Muscle layer of colon (tissue), 2 donors: ENCODE results near the gene CASP2.

Experiments
- H3K27ac ChIP-seq: one replicate; pipeline ENCODE4 v1.7.0; 2013; ENCODE audit warnings: low read depth, mild to moderate bottlenecking, low read length, moderate library complexity
- H3K27me3 ChIP-seq, 2 donors: one replicate each; pipeline ENCODE4 v1.7.0; 2013; ENCODE audit warnings: low read length in 2 of 2, mild to moderate bottlenecking in 2 of 2; ENCODE audit not compliant: insufficient read depth in 2 of 2, control insufficient read depth in 1 of 2
- H3K36me3 ChIP-seq: one replicate; pipeline ENCODE4 v1.7.0; 2013; ENCODE audit warnings: mild to moderate bottlenecking, low read length; ENCODE audit not compliant: insufficient read depth
- H3K4me1 ChIP-seq: one replicate; pipeline ENCODE4 v1.7.0; 2013; ENCODE audit warnings: mild to moderate bottlenecking, low read length; ENCODE audit not compliant: insufficient read depth
- H3K4me3 ChIP-seq, 2 donors: one replicate each; pipeline ENCODE4 v1.7.0; 2013; ENCODE audit warnings: low read length in 2 of 2, low read depth in 1 of 2, mild to moderate bottlenecking in 1 of 2, moderate library complexity in 1 of 2
- H3K9ac ChIP-seq: one replicate; pipeline ENCODE4 v1.7.0; 2013; ENCODE audit warnings: low read length
- H3K9me3 ChIP-seq: one replicate; pipeline ENCODE4 v1.7.0; 2013; ENCODE audit warnings: mild to moderate bottlenecking, low read length
- donor health status: abdominal sarcoma.
- donor health status: Adenocarcinoma of cecum.

CASP2 gene

DNA sequence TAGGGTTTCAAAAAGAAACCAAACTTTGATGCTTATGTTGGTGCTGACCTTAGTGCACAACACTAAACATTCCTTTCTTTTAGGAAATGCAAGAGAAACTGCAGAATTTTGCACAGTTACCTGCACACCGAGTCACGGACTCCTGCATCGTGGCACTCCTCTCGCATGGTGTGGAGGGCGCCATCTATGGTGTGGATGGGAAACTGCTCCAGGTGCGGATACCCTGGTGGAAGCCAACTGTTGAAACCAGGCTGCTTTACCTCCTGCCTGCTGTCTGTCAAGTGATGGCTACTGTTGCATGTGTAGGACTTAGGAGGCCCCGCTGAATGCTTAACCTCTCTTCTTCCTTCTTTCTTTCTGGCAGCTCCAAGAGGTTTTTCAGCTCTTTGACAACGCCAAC lies 11.7 kb downstream of the CASP2 start:
- no peaks in the 10 kb centered on the region for H3K4me1 ChIP-seq
- H3K27ac ChIP-seq = no peak overlapping the region
- H3K4me3 ChIP-seq = no peak overlapping the region
- no peaks in the 10 kb centered on the region for H3K9me3 ChIP-seq
- H3K36me3 ChIP-seq = peaks cover 81% of the 10 kb centered on the region
- H3K9ac ChIP-seq = no peak overlapping the region
- no peaks in the 10 kb centered on the region for H3K27me3 ChIP-seq

DNA sequence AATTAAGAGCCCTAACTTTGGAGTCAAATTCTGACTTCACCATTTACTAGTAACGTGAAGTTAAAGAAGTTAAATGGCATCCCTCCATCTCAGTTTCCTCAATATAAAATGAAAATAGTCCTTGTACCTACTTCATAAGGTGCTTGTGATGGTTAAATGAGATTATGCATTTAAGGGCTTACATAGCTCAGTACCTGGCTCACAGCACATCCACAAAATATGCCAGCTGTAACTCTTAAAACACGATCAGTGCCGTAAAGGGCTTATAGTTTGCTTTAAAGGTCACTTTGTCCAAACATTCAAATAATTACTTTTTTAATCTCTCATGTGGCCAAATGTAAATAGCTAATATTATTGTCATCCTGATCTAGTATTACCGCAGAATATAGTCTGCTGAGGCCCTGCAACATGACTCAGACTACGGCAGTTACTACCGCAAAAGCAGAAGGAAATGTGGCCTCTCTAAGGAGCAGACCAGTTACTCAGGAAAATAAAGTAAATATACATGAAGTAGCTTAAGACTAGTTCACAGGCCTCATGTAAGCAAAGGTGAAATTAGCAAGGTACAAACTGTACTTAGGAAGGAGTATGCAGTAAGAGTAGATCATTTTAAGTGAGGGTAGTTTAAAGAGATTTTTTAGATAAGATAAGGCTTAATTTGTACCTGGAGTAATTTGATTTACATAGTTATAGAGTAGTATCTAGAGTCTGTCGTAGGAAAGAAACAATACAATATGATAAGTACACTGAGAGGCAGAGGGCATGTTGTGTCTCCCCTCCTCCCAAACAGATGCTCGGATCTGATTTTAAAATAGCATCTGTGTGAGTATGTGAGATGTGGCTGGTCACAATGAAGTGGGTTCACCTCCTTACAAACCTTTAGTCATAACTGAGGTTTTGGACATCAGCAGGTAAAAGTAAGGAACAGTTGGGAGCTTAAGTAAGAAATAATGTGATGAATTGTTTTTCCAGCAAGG lies 13.1 kb downstream of the CASP2 start:
- no peaks in the 10 kb centered on the region for H3K9me3 ChIP-seq
- peaks cover 81% of the 10 kb centered on the region for H3K36me3 ChIP-seq
- no peak overlapping the region for H3K4me3 ChIP-seq
- no peaks in the 10 kb centered on the region for H3K4me1 ChIP-seq
- H3K27me3 ChIP-seq = no peaks in the 10 kb centered on the region
- no peak overlapping the region for H3K9ac ChIP-seq
- H3K27ac ChIP-seq = no peak overlapping the region

DNA sequence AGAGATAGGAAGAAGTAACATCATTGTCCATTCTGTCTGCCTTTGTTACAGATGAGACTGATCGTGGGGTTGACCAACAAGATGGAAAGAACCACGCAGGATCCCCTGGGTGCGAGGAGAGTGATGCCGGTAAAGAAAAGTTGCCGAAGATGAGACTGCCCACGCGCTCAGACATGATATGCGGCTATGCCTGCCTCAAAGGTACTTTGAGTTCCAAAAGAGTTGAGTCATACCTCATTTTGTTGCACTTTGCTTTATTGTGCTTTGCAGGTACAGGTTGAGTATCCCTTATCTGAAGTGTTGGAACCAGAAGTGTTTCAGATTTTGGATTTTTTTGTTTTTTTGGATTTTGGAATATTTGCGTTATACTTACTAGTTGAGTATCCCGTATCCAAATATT lies 15.6 kb downstream of the CASP2 start:
- no peak overlapping the region for H3K4me3 ChIP-seq
- no peaks in the 10 kb centered on the region for H3K27me3 ChIP-seq
- no peaks in the 10 kb centered on the region for H3K4me1 ChIP-seq
- no peaks in the 10 kb centered on the region for H3K9me3 ChIP-seq
- H3K9ac ChIP-seq = no peak overlapping the region
- peaks cover 85% of the 10 kb centered on the region for H3K36me3 ChIP-seq
- H3K27ac ChIP-seq = no peak overlapping the region

- H3K27me3 ChIP-seq = no peaks in the 10 kb centered on the region
- H3K4me1 ChIP-seq = no peaks in the 10 kb centered on the region
- H3K4me3 ChIP-seq = no peak overlapping the region
- H3K9ac ChIP-seq = no peak overlapping the region
- H3K36me3 ChIP-seq = peaks cover 73% of the 10 kb centered on the region
- H3K27ac ChIP-seq = no peak overlapping the region
- H3K9me3 ChIP-seq = no peaks in the 10 kb centered on the region
These were observed 16.8 kb downstream of the CASP2 start for GRCh38 chr7:143304938-143305337.

- H3K4me1 ChIP-seq = no peaks in the 10 kb centered on the region
- no peak overlapping the region for H3K4me3 ChIP-seq
- no peak overlapping the region for H3K27ac ChIP-seq
- H3K9me3 ChIP-seq = no peaks in the 10 kb centered on the region
- no peaks in the 10 kb centered on the region for H3K27me3 ChIP-seq
- peaks cover 67% of the 10 kb centered on the region for H3K36me3 ChIP-seq
- H3K9ac ChIP-seq = no peak overlapping the region
These were observed 17.4 kb downstream of the CASP2 start for GRCh38 chr7:143305423-143306070.

DNA sequence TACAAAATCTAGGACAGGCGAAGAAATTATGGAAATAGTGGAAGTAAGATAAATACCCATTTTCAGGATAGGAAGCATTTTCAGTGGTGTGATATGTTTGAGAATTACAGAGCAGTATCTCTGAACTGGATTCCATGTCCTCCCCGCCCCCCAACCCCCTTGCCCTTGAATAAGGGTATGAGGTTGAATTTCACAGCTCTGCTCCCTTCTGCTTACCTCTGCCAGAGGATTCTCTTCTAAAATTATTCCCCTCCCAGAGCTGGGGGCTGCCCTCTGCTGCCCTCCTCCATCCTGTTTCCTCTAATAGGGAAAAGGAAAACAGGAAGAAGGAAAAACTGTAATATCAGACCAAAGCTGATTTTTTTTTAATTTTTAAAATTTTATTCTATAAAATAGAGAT lies 20.5 kb downstream of the CASP2 start:
- Histone ChIP-seq H3K9ac (no peak overlapping the region), H3K27ac (no peak overlapping the region), H3K27me3 (no peaks in the 10 kb centered on the region), H3K4me3 (no peak overlapping the region), H3K36me3 (peaks cover 41% of the 10 kb centered on the region), H3K4me1 (no peaks in the 10 kb centered on the region), H3K9me3 (no peaks in the 10 kb centered on the region)

DNA sequence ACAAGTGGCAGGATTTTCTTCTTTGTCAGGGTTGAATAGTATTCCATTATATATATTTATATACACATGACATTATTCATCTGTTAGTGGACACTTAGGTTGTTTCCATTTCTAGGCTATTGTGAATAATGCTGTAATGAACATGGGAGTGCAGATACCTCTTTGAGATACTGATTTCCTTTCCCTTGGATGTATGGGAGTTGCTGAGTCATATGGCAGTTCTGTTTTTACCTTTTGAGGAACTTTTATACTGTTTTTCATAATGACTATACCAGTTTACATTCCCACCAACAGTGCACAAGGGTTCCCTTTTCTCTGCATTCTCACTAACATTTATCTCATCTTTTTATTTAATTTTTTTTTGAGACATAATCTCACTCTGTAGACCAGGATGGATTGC lies 26.0 kb downstream of the CASP2 start:
- no peak overlapping the region for H3K9ac ChIP-seq

DNA sequence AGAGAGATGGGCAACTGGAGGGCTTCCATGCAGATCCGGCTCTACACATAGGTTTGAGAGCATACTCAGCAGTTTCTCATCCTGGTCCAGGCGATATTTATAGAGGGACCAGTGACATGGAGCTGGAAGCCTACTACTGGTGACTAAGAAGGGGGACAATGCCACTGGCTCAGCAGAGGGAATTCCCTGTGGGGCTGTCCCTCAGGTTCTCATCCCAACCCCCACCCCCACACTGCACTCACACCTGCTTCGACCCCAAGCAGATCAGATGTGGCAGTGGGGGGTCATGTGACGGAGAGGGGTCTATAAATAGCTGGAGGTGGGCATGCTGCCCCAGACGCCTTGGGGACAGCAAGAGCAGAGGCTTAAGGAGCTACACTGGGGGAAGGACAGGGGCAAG lies 27.6 kb downstream of the CASP2 start, which contains the start of gene CLCN1:
TSS of gene CLCN1 (plus strand) at position 336 of the 400 bp plus-strand sequence. CDS start 102 bp downstream, outside the sequence.
- no peaks in the 10 kb centered on the region for H3K27me3 ChIP-seq
- H3K36me3 ChIP-seq = no peaks in the 10 kb centered on the region
- H3K9ac ChIP-seq = no peak within 1 kb of the TSS
- H3K9me3 ChIP-seq = no peaks in the 10 kb centered on the region
- H3K4me3 ChIP-seq = no peak within 1 kb of the TSS
- H3K27ac ChIP-seq = no peak within 1 kb of the TSS
- no peaks in the 10 kb centered on the region for H3K4me1 ChIP-seq

More for the DNA sequence above, 26.0 kb downstream of the CASP2 start:
- H3K27ac ChIP-seq = no peak overlapping the region
- no peaks in the 10 kb centered on the region for H3K9me3 ChIP-seq
- H3K36me3 ChIP-seq = no peaks in the 10 kb centered on the region
- H3K4me1 ChIP-seq = no peaks in the 10 kb centered on the region
- H3K27me3 ChIP-seq = no peaks in the 10 kb centered on the region
- H3K4me3 ChIP-seq = no peak overlapping the region

- H3K27me3 ChIP-seq = no peaks in the 10 kb centered on the region
- no peak overlapping the region for H3K9ac ChIP-seq
- H3K36me3 ChIP-seq = no peaks in the 10 kb centered on the region
- H3K27ac ChIP-seq = no peak overlapping the region
- H3K4me1 ChIP-seq = no peaks in the 10 kb centered on the region
- H3K9me3 ChIP-seq = no peaks in the 10 kb centered on the region
- no peak overlapping the region for H3K4me3 ChIP-seq
These were observed 28.3 kb downstream of the CASP2 start for GRCh38 chr7:143316492-143316891.

DNA sequence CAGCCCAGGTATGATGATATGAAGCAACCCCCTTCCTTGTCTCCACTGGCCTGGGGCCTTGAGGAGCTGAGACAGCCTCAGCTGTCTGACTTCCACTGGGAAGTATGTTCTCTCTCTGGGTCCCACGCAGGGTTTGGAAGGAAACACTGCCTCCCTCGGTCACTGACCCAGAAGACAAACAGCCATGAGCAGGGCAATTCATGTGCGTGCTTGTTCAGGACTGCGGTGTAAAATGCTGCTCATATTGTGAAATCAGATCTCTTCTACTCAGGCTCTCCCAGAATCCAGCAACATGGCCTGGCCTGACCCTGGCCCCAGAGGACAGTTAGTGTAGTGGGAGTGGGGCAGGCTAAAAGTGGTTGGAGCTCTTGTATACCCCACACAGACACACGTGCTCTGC lies 30.5 kb downstream of the CASP2 start:
- Histone ChIP-seq H3K27me3 (no peaks in the 10 kb centered on the region), H3K36me3 (no peaks in the 10 kb centered on the region), H3K4me1 (no peaks in the 10 kb centered on the region), H3K27ac (no peak overlapping the region), H3K9me3 (no peaks in the 10 kb centered on the region), H3K4me3 (no peak overlapping the region), H3K9ac (no peak overlapping the region)

DNA sequence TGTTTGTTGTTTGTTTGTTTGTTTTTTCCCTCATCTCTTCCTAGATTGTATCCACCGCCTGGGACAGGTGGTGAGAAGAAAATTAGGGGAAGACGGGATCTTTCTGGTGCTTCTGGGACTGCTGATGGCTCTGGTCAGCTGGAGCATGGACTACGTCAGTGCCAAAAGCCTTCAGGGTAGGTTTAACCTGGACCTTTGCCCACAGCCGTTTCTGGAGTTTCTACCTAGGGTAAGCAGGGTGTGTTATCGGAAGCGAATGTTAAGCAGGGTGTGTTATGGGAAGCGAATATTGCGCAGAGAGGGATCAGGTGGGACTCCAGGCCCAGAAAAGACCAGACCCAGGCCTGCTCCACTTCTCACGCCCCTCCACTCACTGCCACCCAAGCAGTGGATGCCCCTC lies 32.5 kb downstream of the CASP2 start:
- Histone ChIP-seq H3K9ac (no peak overlapping the region), H3K4me1 (no peaks in the 10 kb centered on the region), H3K36me3 (no peaks in the 10 kb centered on the region), H3K27ac (no peak overlapping the region), H3K27me3 (no peaks in the 10 kb centered on the region), H3K9me3 (no peaks in the 10 kb centered on the region), H3K4me3 (no peak overlapping the region)
